RWPE1 (cell line): Measurements from ENCODE around the gene FAM13C.

Experiments
- CTCF ChIA-PET: fragments of 350-600 bp; sonication (Branson Sonifier 250); formaldehyde crosslinking; extraction: SDS; loops from one replicate; lab custom pipeline; 2021; lab: Yijun Ruan, JAX
- POLR2A ChIA-PET: fragments of 400-600 bp; formaldehyde crosslinking; extraction: SDS; loops from one replicate; lab custom pipeline; 2020; ENCODE audit warnings: antibody characterized with exemption; ENCODE audit not compliant: low non-redundant PET; lab: Yijun Ruan, JAX
- DNase-seq: peaks from one replicate; pipeline ENCODE4 v3.0.0; 2012; ENCODE audit warnings: low spot score
- H3K27ac ChIP-seq: fragments of 450-650 bp; 2 replicates; pipeline ENCODE4 v1.5.1; 2017
- CTCF ChIP-seq: fragments of 450-650 bp; conservative IDR thresholded peaks from 2 replicates; pipeline ENCODE4 v1.5.1; 2017; ENCODE audit warnings: low read depth, mild to moderate bottlenecking

FAM13C gene

GRCh38 chr10:59212301-59212798 is 150.0 kb downstream of the FAM13C start:
- POLR2A ChIA-PET, result no interaction called here
- DNase-seq, result no peak
- CTCF ChIA-PET, result no interaction called here
- no peak overlapping the region for H3K27ac ChIP-seq
- no peak for TF ChIP-seq CTCF

GRCh38 chr10:59206204-59206720 is 156.1 kb downstream of the FAM13C start:
- CTCF ChIA-PET, result no interaction called here
- no peak overlapping the region for H3K27ac ChIP-seq
- no peak for TF ChIP-seq CTCF
- DNase-seq, result no peak
- POLR2A ChIA-PET, result no interaction called here
